HG02970 (cell line): ENCODE results near the gene ZNF630.
"Not testable (repeated sequence)": the region's sequence is repeated elsewhere in the genome, so short reads cannot be mapped to it uniquely, and the experiment has no call there.

Experiments used
- ATAC-seq: cut with Tn5 transposase; IDR thresholded peaks from one replicate; pipeline ENCODE4 v1.9.1; 2021; ENCODE audit warnings: mild to moderate bottlenecking, moderate library complexity, moderate number of reproducible peaks; ENCODE audit not compliant: unreplicated experiment, low FRiP score

ZNF630 gene

DNA sequence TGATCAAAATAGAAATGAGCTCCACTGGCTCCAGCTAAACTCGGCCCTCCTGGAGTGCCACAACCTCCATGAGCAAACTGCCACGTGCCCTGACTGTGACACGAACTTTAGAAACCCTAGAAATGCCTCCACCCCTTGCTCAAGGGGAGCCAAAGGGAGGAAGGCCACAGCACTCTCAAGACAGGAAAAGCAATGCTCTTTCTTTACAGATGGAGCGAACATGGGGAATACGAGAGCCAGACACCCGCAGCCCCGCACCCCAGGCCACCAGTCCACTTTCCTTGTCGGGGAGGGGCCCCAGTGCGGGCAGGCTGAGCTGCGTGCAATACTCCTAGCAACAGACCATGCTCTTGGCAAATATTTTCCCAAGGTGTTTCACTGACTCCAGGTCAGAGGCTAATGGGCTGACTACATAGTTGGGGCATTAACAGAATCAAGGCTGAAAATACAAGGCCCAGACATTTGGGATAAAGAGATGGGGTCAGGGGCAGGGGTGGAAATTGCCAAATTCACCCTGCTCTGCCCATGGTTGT, 40.7 kb downstream of the ZNF630 start:
- ATAC-seq: not testable (repeated sequence)

DNA sequence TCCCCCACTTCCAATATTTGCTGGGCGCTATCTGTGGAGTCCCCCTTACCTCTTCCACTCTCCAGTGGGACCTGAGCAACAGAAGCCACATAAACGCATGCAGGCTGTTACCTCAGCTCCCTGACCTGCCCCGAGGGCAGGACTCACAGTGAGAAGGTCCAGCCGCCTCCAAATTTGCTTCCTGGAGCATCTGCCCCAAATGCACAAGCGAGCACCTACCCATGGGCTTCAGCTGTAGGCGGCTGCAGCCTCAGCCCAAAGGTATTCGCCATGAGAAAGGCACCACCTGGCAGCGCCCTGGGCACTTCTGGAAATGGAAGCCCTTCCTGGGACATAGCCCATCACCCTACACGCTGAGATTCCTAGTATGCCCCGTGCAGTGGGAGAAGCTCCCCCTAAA, 41.2 kb downstream of the ZNF630 start:
- no peak for ATAC-seq

DNA sequence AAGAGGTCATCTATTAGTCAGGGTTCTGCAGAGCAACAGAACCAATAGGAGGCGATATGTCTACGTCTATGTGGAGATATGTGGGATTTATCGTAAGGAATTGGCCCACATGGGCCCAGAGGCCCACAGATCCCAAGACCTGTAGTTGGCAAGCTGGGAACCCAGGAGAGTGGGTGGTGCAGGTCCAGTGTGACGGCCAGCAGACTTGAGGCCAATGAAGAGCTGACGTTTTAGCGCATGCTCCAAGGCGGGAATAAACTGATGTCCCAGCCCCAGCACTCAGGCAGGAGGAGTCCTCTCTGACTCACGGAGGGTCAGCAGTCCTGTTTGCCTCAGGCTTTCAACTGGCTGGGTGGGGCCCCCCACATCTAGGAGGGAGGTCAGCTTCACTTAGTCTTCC, 43.3 kb downstream of the ZNF630 start:
- ATAC-seq: no peak

DNA sequence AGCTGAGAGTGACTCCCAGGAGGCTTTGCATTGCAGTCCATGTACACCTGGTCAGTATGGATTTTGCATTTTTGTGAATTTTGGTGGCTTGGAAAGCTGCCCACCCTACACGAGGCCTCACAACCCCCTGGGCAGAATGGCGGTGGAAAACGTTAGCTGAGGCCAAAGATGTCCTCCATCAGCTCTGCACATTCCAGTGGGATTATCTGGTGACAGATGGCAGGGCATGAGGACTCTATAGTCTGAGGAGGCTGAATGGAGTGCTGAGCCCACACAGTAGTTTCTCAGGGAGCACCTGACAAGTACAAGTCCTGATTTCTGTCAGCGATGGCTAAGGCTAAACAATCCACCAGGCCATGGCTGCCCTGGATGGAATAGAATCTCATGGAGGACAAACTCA, 43.9 kb downstream of the ZNF630 start:
- ATAC-seq: not testable (repeated sequence)

DNA sequence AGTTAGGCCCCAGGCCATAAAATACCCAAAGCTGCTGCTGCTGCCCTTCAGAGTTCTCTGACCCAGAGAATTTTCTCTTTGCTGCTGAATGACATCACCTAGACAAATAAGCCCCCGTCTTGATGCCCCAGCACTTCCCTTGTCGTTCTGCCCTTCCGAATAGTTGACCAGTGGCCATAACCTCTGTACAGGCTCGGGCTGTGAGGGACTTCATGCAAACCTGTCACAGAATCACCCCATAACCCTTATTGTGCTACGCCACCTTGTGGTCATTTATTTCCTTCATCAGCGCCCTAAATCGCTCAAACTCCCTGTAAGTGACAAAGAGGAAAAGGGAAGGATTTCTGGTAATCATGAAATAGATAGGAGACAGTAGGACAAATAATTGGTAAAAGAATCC, 45.9 kb downstream of the ZNF630 start:
- ATAC-seq: no peak

DNA sequence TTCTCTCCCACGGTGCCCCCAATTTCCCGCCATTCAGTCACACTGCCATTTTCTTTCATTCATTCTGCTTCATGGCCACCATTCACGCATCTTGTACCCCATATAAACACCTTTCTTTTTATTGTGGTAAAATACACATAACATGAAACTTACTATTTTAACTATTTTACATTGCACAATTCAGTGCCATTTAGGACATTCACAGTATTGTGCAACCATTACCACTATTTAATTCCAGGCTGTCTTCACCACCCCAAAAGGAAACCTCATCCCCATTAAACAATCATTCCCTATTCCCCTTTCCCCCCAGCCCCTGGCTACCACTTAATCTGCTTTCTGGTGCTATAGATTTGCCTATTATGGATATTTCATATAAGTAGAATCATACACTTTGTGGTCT, 48.7 kb downstream of the ZNF630 start:
- ATAC-seq: no peak

DNA sequence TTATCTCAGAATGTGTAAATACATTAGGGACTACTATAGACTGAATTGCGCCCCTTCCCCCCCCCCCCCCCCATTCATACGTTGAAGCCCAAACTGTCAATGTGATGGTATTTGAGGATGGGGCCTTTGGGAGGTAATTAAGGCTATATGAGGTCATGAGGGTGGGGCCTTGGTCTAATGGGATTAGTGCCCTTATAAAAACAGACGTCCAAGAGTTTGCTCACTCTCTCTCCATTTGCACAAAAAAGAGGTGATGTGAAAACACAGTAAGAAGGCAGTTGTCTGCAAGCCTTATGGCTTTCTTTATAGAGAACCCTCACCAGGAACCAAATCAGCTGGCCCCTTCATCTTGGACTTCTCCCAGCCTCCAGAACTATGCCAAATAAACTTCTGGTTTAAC, 49.3 kb downstream of the ZNF630 start:
- no peak for ATAC-seq

DNA sequence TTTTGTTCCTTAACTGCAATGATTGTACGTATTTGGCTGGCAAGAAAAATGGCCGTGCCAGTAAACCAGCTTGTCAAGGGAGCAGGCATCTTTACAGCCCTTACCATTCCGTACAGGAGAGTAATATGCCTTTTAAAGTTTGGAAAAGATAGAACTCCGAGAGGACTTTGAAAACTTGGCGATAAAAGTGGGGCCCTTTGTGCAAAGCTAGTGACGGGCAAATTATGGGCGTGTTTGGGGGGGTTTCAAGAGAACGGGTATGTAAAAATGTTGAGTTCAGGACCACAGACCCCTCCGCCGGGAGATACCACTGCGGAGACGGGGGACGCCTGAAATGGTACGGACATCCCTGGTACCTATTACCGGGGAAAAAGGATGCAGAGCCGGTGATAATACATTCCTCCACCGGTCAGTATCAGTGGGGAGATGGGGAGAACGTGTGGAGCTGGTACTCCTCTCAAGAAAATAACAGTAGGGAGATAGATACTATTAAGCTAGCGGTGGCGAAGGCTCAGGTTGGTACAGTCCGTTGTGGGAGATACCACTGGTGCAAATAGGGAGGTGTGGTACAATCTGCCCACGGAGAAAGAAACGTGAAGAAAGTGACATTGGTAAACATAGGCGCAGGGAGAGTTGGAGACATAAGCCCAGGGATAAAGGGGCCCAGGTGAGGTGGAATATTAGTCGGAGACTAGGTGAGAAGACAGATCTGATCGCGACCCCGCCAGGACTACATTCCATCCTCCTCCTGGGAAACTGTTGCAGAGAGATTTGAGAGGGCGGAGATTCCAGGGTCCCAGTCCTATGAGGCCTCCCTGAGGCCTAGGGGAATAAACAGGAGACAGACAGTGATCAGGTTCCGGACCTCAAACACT, 50.2 kb downstream of the ZNF630 start:
- ATAC-seq: no peak

DNA sequence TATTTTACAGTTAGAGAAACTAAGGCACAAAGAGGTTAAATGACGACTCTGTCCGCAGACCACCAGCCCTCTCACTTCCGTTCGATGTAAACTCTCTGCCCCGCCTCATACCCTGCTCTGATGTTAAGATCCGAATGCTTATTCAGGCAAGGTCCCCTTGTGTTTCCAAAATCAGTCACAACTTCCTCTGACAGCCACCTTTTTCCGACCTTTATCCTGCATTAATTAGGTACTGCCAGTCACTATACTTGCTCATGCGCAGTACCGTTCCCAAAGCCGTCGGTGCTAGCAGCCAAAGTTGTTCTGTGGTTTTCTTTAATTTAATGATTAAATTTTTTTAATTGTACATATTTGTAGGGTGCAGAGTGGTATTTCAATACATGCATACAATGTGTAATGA, 51.0 kb downstream of the ZNF630 start:
- ATAC-seq: not testable (repeated sequence)

DNA sequence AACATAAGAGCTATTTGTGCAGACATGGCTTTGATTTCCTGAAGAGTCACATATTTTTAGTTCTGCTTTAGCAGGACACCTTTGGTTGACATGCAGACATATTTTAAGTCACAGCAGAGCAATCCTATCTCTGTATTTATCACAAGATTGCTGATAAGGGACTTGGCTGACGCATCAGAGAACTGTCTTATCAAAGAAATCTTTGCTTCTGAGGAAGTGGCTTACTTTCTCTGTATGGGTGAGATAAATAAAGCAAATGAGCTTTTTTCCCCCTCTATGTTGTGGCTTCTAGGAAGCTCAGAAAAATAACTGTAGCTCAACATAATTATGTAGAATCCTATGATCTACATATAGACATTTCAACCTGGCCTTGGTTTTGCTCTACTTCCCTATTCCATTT, 51.5 kb downstream of the ZNF630 start:
- ATAC-seq: not testable (repeated sequence)

DNA sequence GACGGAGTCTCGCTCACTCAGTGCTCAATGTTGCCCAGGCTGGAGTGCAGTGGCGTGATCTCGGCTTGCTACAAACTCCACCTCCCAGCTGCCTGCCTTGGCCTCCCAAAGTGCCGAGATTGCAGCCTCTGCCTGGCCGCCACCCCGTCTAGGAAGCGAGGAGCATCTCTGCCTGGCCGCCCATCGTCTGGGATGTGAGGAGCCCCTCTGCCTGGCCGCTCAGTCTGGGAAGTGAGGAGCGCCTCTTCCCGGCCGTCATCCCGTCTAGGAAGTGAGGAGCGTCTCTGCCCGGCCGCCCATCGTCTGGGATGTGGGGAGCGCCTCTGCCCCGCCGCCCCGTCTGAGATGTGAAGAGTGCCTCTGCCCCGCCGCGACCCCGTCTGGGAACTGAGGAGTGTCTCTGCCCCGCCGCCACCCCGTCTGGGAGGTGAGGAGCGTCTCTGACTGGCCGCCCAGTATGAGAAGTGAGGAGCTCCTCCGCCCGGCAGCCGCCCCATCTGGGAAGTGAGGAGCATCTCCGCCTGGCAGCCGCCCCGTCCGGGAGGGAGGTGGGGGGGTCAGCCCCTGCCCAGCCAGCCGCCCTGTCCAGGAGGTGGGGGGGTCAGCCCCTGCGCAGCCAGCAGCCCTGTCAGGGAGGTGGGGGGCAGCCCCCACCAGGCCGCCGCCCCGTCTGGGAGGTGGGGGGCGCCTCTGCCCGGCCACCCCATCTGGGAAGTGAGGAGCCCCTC, 54.7 kb downstream of the ZNF630 start:
- ATAC-seq: not testable (repeated sequence)

DNA sequence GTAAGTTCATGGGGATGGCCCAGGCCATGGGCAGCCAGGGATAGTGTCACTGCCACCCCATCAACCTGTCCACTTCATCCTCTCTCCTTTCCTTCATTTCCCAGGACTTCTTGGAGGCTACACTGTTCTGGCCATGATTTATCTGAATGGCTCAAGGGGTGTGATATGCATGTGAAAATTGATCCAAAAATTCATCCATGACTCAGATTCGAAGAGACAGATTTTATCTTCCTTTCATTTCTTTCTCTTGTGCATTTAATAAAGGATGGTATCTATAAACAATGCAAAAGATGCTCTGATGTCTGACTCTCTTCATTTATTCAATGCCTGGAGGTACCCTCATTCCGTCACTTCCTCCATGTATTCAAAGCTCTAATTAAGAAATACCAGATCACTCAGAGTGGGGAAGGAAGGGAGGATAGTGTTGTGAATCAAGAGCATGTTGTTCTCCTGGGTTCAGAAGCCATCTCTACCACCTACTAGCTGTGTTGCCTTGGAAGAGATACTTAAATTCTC, 61.9 kb downstream of the ZNF630 start:
- not testable (repeated sequence) for ATAC-seq
